ENCODE data around the gene MTCL1.

- TF ChIP-seq CTCF (IDR thresholded peaks at IDR 0.05) (no peak), POLR2A (IDR thresholded peaks at IDR 0.05) (no peak)
Measured at GRCh38 chr18:8722946-8723820, 17.8 kb downstream of the MTCL1 start.

Data from right lobe of liver (tissue), 4 donors.